Spleen (tissue), 7 donors: ENCODE measurements around the gene RAB3B.

Experiments
- POLR2A ChIP-seq, 3 donors: fragments of 450-650 bp; IDR thresholded peaks; one replicate each; pipeline ENCODE4 v1.5.1; 2017; ENCODE audit warnings: antibody characterized with exemption in 3 of 3, mild to moderate bottlenecking in 1 of 3
- POLR2AphosphoS5 ChIP-seq, 3 donors: sonication (generic); formaldehyde crosslinking; IDR thresholded peaks; one replicate each; pipeline ENCODE4 v1.5.1; 2017; ENCODE audit warnings: antibody characterized with exemption in 3 of 3
- TF ChIP-seq, protein P1 (sequence below), 11 experiments: fragments of 200-600 bp in 7 of 11; fragments of 450-650 bp in 4 of 11; sonication (generic) in 4 of 11; IDR thresholded peaks in 8 of 11; conservative IDR thresholded peaks in 3 of 11; 1 replicate in 7 of 11; 2 replicates in 4 of 11; pipeline versions ENCODE4 v1.4.0 to v1.8.0; 2016 to 2021; ENCODE audit warnings: antibody characterized with exemption in 11 of 11, inconsistent platforms in 4 of 11, mild to moderate bottlenecking in 1 of 11
- donor health status: DM: no; HTN: no; CAD: no; lungs with moderate emphysema.
- donor health status: DM: no; HTN: no; CAD: no.
- donor health status: DM: no; HTN: no; CAD: no.

DNA sequence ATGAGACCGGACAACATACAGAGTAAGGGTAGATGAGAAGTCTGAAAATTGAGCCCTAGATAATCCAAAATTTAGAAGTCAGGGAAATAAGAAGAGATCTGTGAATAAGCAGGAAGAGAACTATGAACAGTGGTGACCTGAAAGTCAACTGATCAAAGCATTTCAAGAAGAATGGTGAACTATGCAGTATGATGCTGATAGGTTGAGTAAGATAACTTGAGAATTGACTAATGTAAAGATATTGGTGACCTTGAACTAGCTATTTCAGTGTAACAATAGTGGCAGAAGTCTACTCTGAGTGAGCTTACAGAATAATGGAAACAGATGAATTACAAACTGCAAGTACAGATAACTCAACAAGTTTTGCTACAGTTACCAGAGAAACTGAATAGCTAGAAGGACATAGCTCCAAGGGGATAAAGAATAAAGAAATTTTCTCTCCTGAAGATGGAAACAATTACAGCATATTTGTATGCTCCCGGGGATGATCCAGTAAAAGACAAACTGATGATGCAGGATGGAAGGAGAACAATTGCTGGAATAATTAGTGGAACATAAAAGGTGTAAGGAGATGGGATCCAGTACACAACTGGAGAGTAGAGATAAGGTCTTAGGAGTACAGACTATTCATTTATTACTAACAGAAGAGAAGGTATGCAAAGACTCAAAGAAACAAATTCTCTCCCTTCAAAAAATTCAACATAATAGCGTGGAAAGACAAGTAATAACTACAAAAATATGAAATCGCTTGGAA is 122.8 kb downstream of the RAB3B start:
- TF ChIP-seq, protein P1, sequence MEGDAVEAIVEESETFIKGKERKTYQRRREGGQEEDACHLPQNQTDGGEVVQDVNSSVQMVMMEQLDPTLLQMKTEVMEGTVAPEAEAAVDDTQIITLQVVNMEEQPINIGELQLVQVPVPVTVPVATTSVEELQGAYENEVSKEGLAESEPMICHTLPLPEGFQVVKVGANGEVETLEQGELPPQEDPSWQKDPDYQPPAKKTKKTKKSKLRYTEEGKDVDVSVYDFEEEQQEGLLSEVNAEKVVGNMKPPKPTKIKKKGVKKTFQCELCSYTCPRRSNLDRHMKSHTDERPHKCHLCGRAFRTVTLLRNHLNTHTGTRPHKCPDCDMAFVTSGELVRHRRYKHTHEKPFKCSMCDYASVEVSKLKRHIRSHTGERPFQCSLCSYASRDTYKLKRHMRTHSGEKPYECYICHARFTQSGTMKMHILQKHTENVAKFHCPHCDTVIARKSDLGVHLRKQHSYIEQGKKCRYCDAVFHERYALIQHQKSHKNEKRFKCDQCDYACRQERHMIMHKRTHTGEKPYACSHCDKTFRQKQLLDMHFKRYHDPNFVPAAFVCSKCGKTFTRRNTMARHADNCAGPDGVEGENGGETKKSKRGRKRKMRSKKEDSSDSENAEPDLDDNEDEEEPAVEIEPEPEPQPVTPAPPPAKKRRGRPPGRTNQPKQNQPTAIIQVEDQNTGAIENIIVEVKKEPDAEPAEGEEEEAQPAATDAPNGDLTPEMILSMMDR (IDR thresholded peaks at IDR 0.05 in 8 of 11, conservative IDR thresholded peaks at IDR 0.05 in 3 of 11), result no peak
- no peak for TF ChIP-seq POLR2A (IDR thresholded peaks at IDR 0.05)
- TF ChIP-seq POLR2AphosphoS5 (IDR thresholded peaks at IDR 0.05), result no peak
